Adipocyte (in vitro differentiated cells): ENCODE results near the gene CYP24A1.

Source experiments
- DNase-seq: peaks from one replicate; pipeline ENCODE4 v3.0.0-alpha.2; 2015; ENCODE audit warnings: low read depth
- H3K27me3 ChIP-seq: replicated peaks from 2 replicates; pipeline ENCODE4 v1.7.0; 2013; ENCODE audit warnings: mild to moderate bottlenecking, low read length, moderate library complexity; ENCODE audit not compliant: control insufficient read depth, insufficient read depth
- H3K36me3 ChIP-seq: 2 replicates; pipeline ENCODE4 v1.7.0; 2013; ENCODE audit warnings: low read length, mild to moderate bottlenecking, moderate library complexity; ENCODE audit not compliant: control insufficient read depth, insufficient read depth, severe bottlenecking
- H3K4me1 ChIP-seq: 2 replicates; pipeline ENCODE4 v1.7.0; 2013; ENCODE audit warnings: mild to moderate bottlenecking, low read length, moderate library complexity; ENCODE audit not compliant: control insufficient read depth, insufficient read depth
- H3K4me3 ChIP-seq: 2 replicates; pipeline ENCODE4 v1.7.0; 2013; ENCODE audit warnings: mild to moderate bottlenecking, low read length, moderate library complexity
- H3K9ac ChIP-seq: 2 replicates; pipeline ENCODE4 v1.7.0; 2013; ENCODE audit warnings: mild to moderate bottlenecking, low read length, moderate library complexity
- H3K9me3 ChIP-seq: 2 replicates; pipeline ENCODE4 v1.7.0; 2013; ENCODE audit warnings: mild to moderate bottlenecking, low read length, moderate library complexity; ENCODE audit not compliant: control insufficient read depth

CYP24A1 gene

GRCh38 chr20:54201268-54201846 lies 27.6 kb upstream of the CYP24A1 start:
- Histone ChIP-seq H3K9ac (no peak overlapping the region), H3K4me3 (no peak overlapping the region), H3K4me1 (no peaks in the 10 kb centered on the region), H3K36me3 (no peaks in the 10 kb centered on the region), H3K9me3 (no peaks in the 10 kb centered on the region), H3K27me3 (peaks cover 4% of the 10 kb centered on the region)
- DNase-seq: no peak

DNA sequence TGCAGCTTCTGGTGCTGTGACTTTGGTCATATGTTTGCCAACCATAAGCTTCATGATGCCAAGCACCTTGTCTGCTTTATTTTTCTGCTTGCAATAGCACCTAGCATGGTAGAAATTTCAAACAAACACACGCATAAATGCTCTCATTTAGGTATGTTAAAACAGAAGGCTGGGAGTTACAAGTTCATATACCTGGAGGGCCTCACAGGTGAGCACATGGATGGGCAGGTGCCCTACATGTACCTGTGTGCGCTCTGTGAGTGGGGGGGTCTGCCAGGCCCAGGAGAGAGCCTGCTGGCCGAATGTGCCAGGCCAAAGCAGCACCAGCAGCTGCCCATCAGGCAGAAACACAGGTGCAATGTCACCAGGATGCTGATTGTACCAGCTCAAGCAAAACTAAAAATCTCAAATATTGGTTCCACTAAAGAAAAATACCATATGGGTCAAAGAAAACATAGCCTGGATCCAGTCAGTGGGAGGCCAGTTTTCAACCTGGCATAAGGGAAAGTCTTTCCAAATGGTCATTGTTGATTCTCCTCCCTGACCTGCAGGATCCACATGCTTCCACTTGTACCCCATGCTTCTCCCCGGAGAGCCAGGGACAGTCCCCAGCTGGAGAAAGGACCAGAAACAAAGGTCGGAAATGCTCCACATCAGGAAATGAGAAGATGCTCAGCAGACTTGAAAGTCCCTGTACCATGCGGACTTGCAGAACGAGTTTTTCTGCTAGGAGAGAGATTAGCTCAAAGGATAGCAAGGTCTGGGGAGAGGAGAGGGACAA lies 26.9 kb upstream of the CYP24A1 start:
- Histone ChIP-seq H3K9ac (no peak overlapping the region), H3K4me3 (no peak overlapping the region), H3K9me3 (no peaks in the 10 kb centered on the region), H3K4me1 (no peaks in the 10 kb centered on the region), H3K36me3 (no peaks in the 10 kb centered on the region), H3K27me3 (peaks cover 4% of the 10 kb centered on the region)
- no peak for DNase-seq

GRCh38 chr20:54199721-54200176 lies 26.0 kb upstream of the CYP24A1 start:
- DNase-seq: peak; percentile 88
- H3K4me3 ChIP-seq: no peak overlapping the region

DNA sequence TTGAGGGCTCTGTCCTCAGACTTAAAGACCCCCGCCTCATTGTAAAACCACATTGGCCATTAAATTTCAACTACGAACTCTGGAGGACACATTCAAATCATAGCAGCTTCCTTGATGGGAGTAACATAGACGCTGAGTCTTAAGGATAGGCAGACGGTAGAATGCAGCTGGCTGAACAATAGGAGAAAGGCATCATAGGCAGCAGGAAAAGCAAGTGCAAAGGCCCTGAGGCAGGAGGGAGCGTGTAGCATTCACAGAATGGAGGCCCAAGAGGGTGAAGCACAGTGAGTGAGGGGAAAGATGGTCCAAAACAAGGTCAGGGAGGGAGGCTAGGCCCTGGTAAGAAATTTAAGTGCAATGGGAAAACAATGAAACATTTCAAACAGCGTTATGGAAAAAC lies 25.5 kb upstream of the CYP24A1 start:
- DNase-seq: no peak
- Histone ChIP-seq H3K4me1 (peaks cover 6% of the 10 kb centered on the region), H3K27me3 (peaks cover 4% of the 10 kb centered on the region), H3K36me3 (no peaks in the 10 kb centered on the region), H3K9me3 (no peaks in the 10 kb centered on the region), H3K4me3 (no peak overlapping the region), H3K9ac (no peak overlapping the region)

More at GRCh38 chr20:54199721-54200176, 26.0 kb upstream of the CYP24A1 start:
- H3K9me3 ChIP-seq: no peaks in the 10 kb centered on the region
- peaks cover 3% of the 10 kb centered on the region for H3K4me1 ChIP-seq
- H3K36me3 ChIP-seq: no peaks in the 10 kb centered on the region
- no peak overlapping the region for H3K9ac ChIP-seq
- peaks cover 4% of the 10 kb centered on the region for H3K27me3 ChIP-seq

- DNase-seq: peak; percentile 51
These were observed 24.1 kb upstream of the CYP24A1 start for GRCh38 chr20:54197621-54198604.

GRCh38 chr20:54195483-54196472 lies 22.0 kb upstream of the CYP24A1 start:
- Histone ChIP-seq H3K36me3 (no peaks in the 10 kb centered on the region), H3K27me3 (no peaks in the 10 kb centered on the region), H3K4me1 (peaks cover 6% of the 10 kb centered on the region), H3K9ac (no peak overlapping the region), H3K9me3 (no peaks in the 10 kb centered on the region), H3K4me3 (no peak overlapping the region)
- DNase-seq: no peak

More at GRCh38 chr20:54197621-54198604, 24.1 kb upstream of the CYP24A1 start:
- H3K9ac ChIP-seq: no peak overlapping the region
- H3K9me3 ChIP-seq: no peaks in the 10 kb centered on the region
- H3K4me3 ChIP-seq: no peak overlapping the region
- no peaks in the 10 kb centered on the region for H3K36me3 ChIP-seq
- peaks cover 6% of the 10 kb centered on the region for H3K4me1 ChIP-seq
- H3K27me3 ChIP-seq: peaks cover 4% of the 10 kb centered on the region

DNA sequence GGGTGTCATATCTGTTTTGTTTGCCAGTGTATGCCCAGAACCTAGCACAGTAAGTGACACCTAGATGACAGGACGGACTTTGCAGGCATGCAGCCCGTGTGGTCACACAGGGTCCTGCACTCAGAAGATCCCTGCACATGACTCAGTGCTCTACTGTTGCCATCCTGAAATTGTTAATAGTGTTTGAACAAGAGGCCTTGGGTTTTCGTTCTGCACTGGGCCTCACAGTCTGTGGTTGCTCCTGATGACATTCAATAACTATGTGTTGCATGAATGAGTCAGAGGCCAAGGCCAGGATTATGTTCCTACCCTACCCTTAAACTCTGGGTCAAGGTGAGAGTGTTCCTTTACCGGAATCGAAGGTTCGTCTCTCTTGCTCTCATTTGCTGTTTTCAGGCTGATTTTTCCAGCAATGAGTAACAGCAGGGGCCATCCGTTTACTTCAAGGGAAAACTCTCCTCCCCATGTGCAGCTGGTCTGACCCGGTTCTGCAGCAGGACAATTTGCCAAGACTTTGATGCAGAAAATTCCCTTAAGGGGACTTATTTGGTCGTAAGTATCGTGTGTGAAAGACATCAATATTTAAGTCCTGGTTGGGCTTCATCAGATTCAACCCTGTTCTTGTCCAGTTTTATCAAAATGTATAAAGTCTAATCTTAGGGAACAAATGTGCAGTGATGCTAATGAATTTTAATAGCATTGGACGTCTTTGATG lies 21.1 kb upstream of the CYP24A1 start:
- DNase-seq: no peak
- Histone ChIP-seq H3K4me3 (no peak overlapping the region), H3K9ac (no peak overlapping the region), H3K36me3 (no peaks in the 10 kb centered on the region), H3K4me1 (peaks cover 6% of the 10 kb centered on the region), H3K27me3 (no peaks in the 10 kb centered on the region), H3K9me3 (no peaks in the 10 kb centered on the region)

- H3K27me3 ChIP-seq: no peaks in the 10 kb centered on the region
- H3K9me3 ChIP-seq: no peaks in the 10 kb centered on the region
- no peaks in the 10 kb centered on the region for H3K36me3 ChIP-seq
- H3K9ac ChIP-seq: no peak overlapping the region
- no peak for DNase-seq
- H3K4me1 ChIP-seq: peaks cover 6% of the 10 kb centered on the region
- H3K4me3 ChIP-seq: no peak overlapping the region
These were observed 20.0 kb upstream of the CYP24A1 start for GRCh38 chr20:54193817-54194216.

DNA sequence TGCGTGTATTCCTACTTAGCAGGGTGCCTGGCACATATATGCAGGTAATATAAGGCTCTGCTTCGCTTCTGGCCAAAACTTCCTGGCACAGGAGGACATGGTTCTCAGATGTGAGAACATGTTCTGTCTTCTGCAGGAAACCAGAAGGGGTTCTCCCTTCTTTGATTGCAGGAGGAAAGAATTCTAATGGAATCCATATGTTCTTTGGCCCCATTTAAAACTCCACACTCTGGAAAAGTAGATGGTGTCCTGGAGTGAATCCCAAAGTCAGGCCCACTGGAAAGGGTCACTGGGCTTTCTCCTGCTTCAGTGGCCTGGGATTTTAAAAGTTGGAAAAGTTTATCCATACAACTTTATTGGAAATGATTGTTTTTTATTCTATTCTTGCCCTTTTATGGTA lies 16.4 kb upstream of the CYP24A1 start:
- peaks cover 8% of the 10 kb centered on the region for H3K27me3 ChIP-seq
- no peak for DNase-seq
- no peak overlapping the region for H3K9ac ChIP-seq
- no peaks in the 10 kb centered on the region for H3K9me3 ChIP-seq
- no peak overlapping the region for H3K4me3 ChIP-seq
- no peaks in the 10 kb centered on the region for H3K36me3 ChIP-seq
- peaks cover 6% of the 10 kb centered on the region for H3K4me1 ChIP-seq

DNA sequence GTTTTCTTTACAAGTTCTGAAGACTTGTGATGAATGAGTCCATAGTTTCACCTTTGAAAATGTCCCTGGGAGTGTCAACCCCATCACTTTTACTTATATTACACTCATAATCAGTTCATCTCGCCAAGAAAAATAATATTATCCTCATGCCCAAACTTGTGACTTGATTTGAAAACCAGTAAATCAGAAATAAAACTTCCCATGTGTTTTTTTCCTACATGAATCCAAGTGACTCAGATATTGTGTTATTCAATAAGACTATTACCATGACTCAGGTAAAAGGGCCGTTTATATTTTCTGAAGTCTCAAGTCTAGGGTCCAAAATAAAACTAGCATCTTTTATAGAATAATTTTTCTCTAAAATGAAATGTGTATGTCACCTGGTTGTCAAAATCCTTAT lies 15.8 kb upstream of the CYP24A1 start:
- Histone ChIP-seq H3K9ac (no peak overlapping the region), H3K4me1 (peaks cover 2% of the 10 kb centered on the region)
- DNase-seq: no peak

More for the DNA sequence above, 15.8 kb upstream of the CYP24A1 start:
- Histone ChIP-seq H3K36me3 (no peaks in the 10 kb centered on the region), H3K9me3 (no peaks in the 10 kb centered on the region), H3K4me3 (no peak overlapping the region), H3K27me3 (peaks cover 13% of the 10 kb centered on the region)
